Epithelial cell of esophagus (primary cell): Measurements from ENCODE around the gene C4A.

Experiments used
- DNase-seq: peaks from one replicate; pipeline ENCODE4 v3.0.0; 2010; ENCODE audit warnings: low read depth
- H3K4me3 ChIP-seq: 2 replicates; pipeline ENCODE4 v1.5.1; 2011; ENCODE audit warnings: mild to moderate bottlenecking, low read length, control low read depth
- CTCF ChIP-seq: IDR thresholded peaks from 2 replicates; pipeline ENCODE4 v1.5.1; 2011; ENCODE audit warnings: low read depth, mild to moderate bottlenecking, low read length, control low read depth, inconsistent platforms; ENCODE audit not compliant: insufficient read depth; ENCODE audit errors: missing control alignments

C4A gene

GRCh38 chr6:31949926-31950548 lies 31.8 kb upstream of the C4A start:
- no peak overlapping the region for H3K4me3 ChIP-seq
- no peak for TF ChIP-seq CTCF

GRCh38 chr6:31952140-31952805 lies 29.6 kb upstream of the C4A start:
- DNase-seq: peak; percentile 60
- no peak overlapping the region for H3K4me3 ChIP-seq
- peak; percentile 81 for TF ChIP-seq CTCF

More at GRCh38 chr6:31949926-31950548, 31.8 kb upstream of the C4A start:
- DNase-seq: no peak

- H3K4me3 ChIP-seq: no peak overlapping the region
- DNase-seq: no peak
- no peak for TF ChIP-seq CTCF
Measured at GRCh38 chr6:31952890-31953289, 29.0 kb upstream of the C4A start.

GRCh38 chr6:31954511-31954910 lies 27.3 kb upstream of the C4A start:
- no peak overlapping the region for H3K4me3 ChIP-seq
- no peak for DNase-seq
- no peak for TF ChIP-seq CTCF

GRCh38 chr6:31956796-31957195 lies 25.1 kb upstream of the C4A start:
- DNase-seq: no peak
- TF ChIP-seq CTCF: no peak

GRCh38 chr6:31958412-31958740 lies 23.5 kb upstream of the C4A start:
- TF ChIP-seq CTCF: no peak
- no peak for DNase-seq
- peak overlapping the region; percentile 100 for H3K4me3 ChIP-seq

More at GRCh38 chr6:31956796-31957195, 25.1 kb upstream of the C4A start:
- H3K4me3 ChIP-seq: no peak overlapping the region
